ENCODE results near the gene PLPP3.

The PLPP3 gene

GRCh38 chr1:56577406-56578137 is 1.8 kb downstream of the PLPP3 start:
- no peak for DNase-seq
- no peak for TF ChIP-seq CTCF (IDR thresholded peaks at IDR 0.05; ENCODE audit: low read depth, low read length)
- H3K36me3 ChIP-seq: no peaks in the 10 kb centered on the region
- peaks cover 42% of the 10 kb centered on the region for H3K27me3 ChIP-seq
- H3K4me3 ChIP-seq (ENCODE audit: low read depth, low read length): peak overlapping the region; percentile 52
- H3K4me1 ChIP-seq: no peaks in the 10 kb centered on the region
- H3K9me3 ChIP-seq: no peaks in the 10 kb centered on the region

- DNase-seq: no peak
Measured at GRCh38 chr1:56576880-56577405, 2.4 kb downstream of the PLPP3 start.

DNA sequence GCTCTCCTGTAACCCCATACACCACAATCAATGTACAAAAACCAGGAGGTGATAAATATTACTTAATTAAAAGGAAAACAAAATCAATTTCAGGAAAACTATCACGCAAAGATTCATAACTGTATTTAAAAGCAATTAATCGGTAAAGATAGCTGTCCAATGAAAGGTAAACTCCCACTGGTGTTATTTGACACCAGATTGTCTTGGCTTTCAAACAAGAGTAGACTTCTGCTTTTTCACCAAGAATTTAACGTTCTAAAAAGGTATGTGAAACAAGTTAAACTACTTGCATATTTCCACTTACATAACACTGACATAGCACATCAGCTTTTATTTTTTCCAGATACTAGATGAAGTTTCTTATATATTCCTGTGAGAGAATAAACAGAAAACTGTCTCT is 3.5 kb downstream of the PLPP3 start:
- Histone ChIP-seq H3K36me3 (no peaks in the 10 kb centered on the region), H3K4me3 (ENCODE audit: low read depth, low read length) (no peak overlapping the region), H3K27me3 (peaks cover 45% of the 10 kb centered on the region), H3K4me1 (no peaks in the 10 kb centered on the region), H3K9me3 (no peaks in the 10 kb centered on the region)
- DNase-seq: no peak
- no peak for TF ChIP-seq CTCF (IDR thresholded peaks at IDR 0.05; ENCODE audit: low read depth, low read length)

More at GRCh38 chr1:56576880-56577405, 2.4 kb downstream of the PLPP3 start:
- Histone ChIP-seq H3K9me3 (no peaks in the 10 kb centered on the region), H3K4me1 (no peaks in the 10 kb centered on the region), H3K36me3 (no peaks in the 10 kb centered on the region), H3K4me3 (ENCODE audit: low read depth, low read length) (no peak overlapping the region), H3K27me3 (peaks cover 45% of the 10 kb centered on the region)
- TF ChIP-seq CTCF (IDR thresholded peaks at IDR 0.05; ENCODE audit: low read depth, low read length): peak; percentile 22; the same call in 1 of the 2 replicates

GRCh38 chr1:56574794-56575193 is 4.6 kb downstream of the PLPP3 start:
- DNase-seq: no peak
- TF ChIP-seq CTCF (IDR thresholded peaks at IDR 0.05; ENCODE audit: low read depth, low read length): no peak
- Histone ChIP-seq H3K27me3 (peaks cover 45% of the 10 kb centered on the region), H3K36me3 (no peaks in the 10 kb centered on the region), H3K9me3 (no peaks in the 10 kb centered on the region), H3K4me3 (ENCODE audit: low read depth, low read length) (no peak overlapping the region), H3K4me1 (no peaks in the 10 kb centered on the region)

GRCh38 chr1:56573311-56573710 is 6.1 kb downstream of the PLPP3 start:
- no peaks in the 10 kb centered on the region for H3K4me1 ChIP-seq
- no peak for TF ChIP-seq CTCF (IDR thresholded peaks at IDR 0.05; ENCODE audit: low read depth, low read length)
- peak; percentile 45 for DNase-seq

GRCh38 chr1:56572334-56573050 is 6.9 kb downstream of the PLPP3 start:
- TF ChIP-seq CTCF (IDR thresholded peaks at IDR 0.05; ENCODE audit: low read depth, low read length): no peak
- no peak for DNase-seq
- H3K4me1 ChIP-seq: no peaks in the 10 kb centered on the region
- H3K9me3 ChIP-seq: no peaks in the 10 kb centered on the region
- no peaks in the 10 kb centered on the region for H3K36me3 ChIP-seq
- H3K27me3 ChIP-seq: peaks cover 26% of the 10 kb centered on the region
- H3K4me3 ChIP-seq (ENCODE audit: low read depth, low read length): no peak overlapping the region

More at GRCh38 chr1:56573311-56573710, 6.1 kb downstream of the PLPP3 start:
- Histone ChIP-seq H3K4me3 (ENCODE audit: low read depth, low read length) (no peak overlapping the region), H3K36me3 (no peaks in the 10 kb centered on the region), H3K9me3 (no peaks in the 10 kb centered on the region), H3K27me3 (peaks cover 34% of the 10 kb centered on the region)
